HG03521 (cell line): ENCODE measurements around the gene FANCC.
"Not testable (repeated sequence)": the region's sequence is repeated elsewhere in the genome, so short reads cannot be mapped to it uniquely, and the experiment has no call there.

Source experiments
- ATAC-seq: cut with Tn5 transposase; IDR thresholded peaks from one replicate; pipeline ENCODE4 v1.9.1; 2021; ENCODE audit warnings: mild to moderate bottlenecking, moderate library complexity; ENCODE audit not compliant: unreplicated experiment

FANCC gene

GRCh38 chr9:95239071-95239470 lies 78.4 kb downstream of the FANCC start:
- no peak for ATAC-seq

- ATAC-seq, result no peak
Measured at GRCh38 chr9:95237336-95237735, 80.2 kb downstream of the FANCC start.

- no peak for ATAC-seq
Measured at GRCh38 chr9:95230046-95230445, 87.5 kb downstream of the FANCC start.

GRCh38 chr9:95229230-95229915 lies 88.1 kb downstream of the FANCC start:
- no peak for ATAC-seq

- no peak for ATAC-seq
Measured at GRCh38 chr9:95226921-95227320, 90.6 kb downstream of the FANCC start.

GRCh38 chr9:95225726-95226106 lies 91.8 kb downstream of the FANCC start:
- no peak for ATAC-seq

GRCh38 chr9:95225076-95225725 lies 92.3 kb downstream of the FANCC start:
- ATAC-seq, result no peak

GRCh38 chr9:95224376-95225019 lies 93.0 kb downstream of the FANCC start:
- no peak for ATAC-seq

- not testable (repeated sequence) for ATAC-seq
Measured at GRCh38 chr9:95220352-95220751, 97.2 kb downstream of the FANCC start.

GRCh38 chr9:95218773-95219172 lies 98.7 kb downstream of the FANCC start:
- ATAC-seq, result no peak

- ATAC-seq, result no peak
Measured at GRCh38 chr9:95217936-95218335, 99.6 kb downstream of the FANCC start.

GRCh38 chr9:95215336-95215898 lies 102.1 kb downstream of the FANCC start:
- ATAC-seq, result no peak

- no peak for ATAC-seq
Measured at GRCh38 chr9:95213117-95213516, 104.4 kb downstream of the FANCC start.

GRCh38 chr9:95211028-95211427 lies 106.5 kb downstream of the FANCC start:
- ATAC-seq, result no peak

GRCh38 chr9:95207403-95207802 lies 110.1 kb downstream of the FANCC start:
- no peak for ATAC-seq

GRCh38 chr9:95206143-95206542 lies 111.4 kb downstream of the FANCC start:
- ATAC-seq, result no peak

- ATAC-seq, result no peak
Measured at GRCh38 chr9:95204710-95205109, 112.8 kb downstream of the FANCC start.

- no peak for ATAC-seq
Measured at GRCh38 chr9:95204310-95204709, 113.2 kb downstream of the FANCC start.

GRCh38 chr9:95203019-95203418 lies 114.5 kb downstream of the FANCC start:
- not testable (repeated sequence) for ATAC-seq

- ATAC-seq, result no peak
Measured at GRCh38 chr9:95202076-95202681, 115.3 kb downstream of the FANCC start.

GRCh38 chr9:95201206-95201605 lies 116.3 kb downstream of the FANCC start:
- no peak for ATAC-seq
